MM.1S (cell line): ENCODE results near the gene NUBP2.

ENCODE experiments used
- DNase-seq: peaks from one replicate; pipeline ENCODE4 v3.0.0-alpha.2; 2015
- H2AFZ ChIP-seq: fragments of 300-600 bp; sonication (generic); 2 replicates; pipeline ENCODE4 v1.6.0; 2016; ENCODE audit warnings: antibody characterized with exemption, low read length
- H3F3A ChIP-seq: fragments of 300-600 bp; sonication (generic); 2 replicates; pipeline ENCODE4 v1.6.1; 2016; ENCODE audit warnings: mild to moderate bottlenecking, antibody characterized with exemption, low read length, moderate library complexity, mixed read lengths; ENCODE audit not compliant: insufficient read depth
- H3K27ac ChIP-seq: fragments of 300-600 bp; sonication (generic); 2 replicates; pipeline ENCODE4 v1.5.1; 2016; ENCODE audit warnings: mild to moderate bottlenecking, low read length
- H3K27me3 ChIP-seq: fragments of 300-600 bp; sonication (generic); replicated peaks from 2 replicates; pipeline ENCODE4 v1.6.0; 2016; ENCODE audit warnings: low read length; ENCODE audit not compliant: insufficient read depth
- H3K36me3 ChIP-seq: fragments of 300-600 bp; sonication (generic); replicated peaks from 2 replicates; pipeline ENCODE4 v1.6.1; 2016; ENCODE audit warnings: mild to moderate bottlenecking, low read length, mixed read lengths; ENCODE audit not compliant: insufficient read depth
- H3K4me1 ChIP-seq: fragments of 300-600 bp; sonication (generic); 2 replicates; pipeline ENCODE4 v1.6.1; 2016; ENCODE audit warnings: low read length, mixed read lengths
- H3K4me2 ChIP-seq: fragments of 300-600 bp; sonication (generic); 2 replicates; pipeline ENCODE4 v1.6.0; 2016; ENCODE audit warnings: low read depth, low read length
- H3K4me3 ChIP-seq: fragments of 300-600 bp; sonication (generic); 2 replicates; pipeline ENCODE4 v1.5.1; 2016; ENCODE audit warnings: low read length, mixed read lengths
- H3K79me2 ChIP-seq: fragments of 300-600 bp; sonication (generic); 2 replicates; pipeline ENCODE4 v1.6.1; 2016; ENCODE audit warnings: mixed run types, low read length, mixed read lengths
- H3K9ac ChIP-seq: fragments of 300-600 bp; sonication (generic); 2 replicates; pipeline ENCODE4 v1.6.1; 2016; ENCODE audit warnings: low read length, mixed read lengths
- H3K9me2 ChIP-seq: fragments of 300-600 bp; sonication (generic); replicated peaks from 2 replicates; pipeline ENCODE4 v1.6.1; 2016; ENCODE audit warnings: mild to moderate bottlenecking, low read length, mixed read lengths; ENCODE audit not compliant: insufficient read depth
- H3K9me3 ChIP-seq: fragments of 300-600 bp; sonication (generic); replicated peaks from 2 replicates; pipeline ENCODE4 v1.6.1; 2016; ENCODE audit warnings: mild to moderate bottlenecking, low read length, mixed read lengths; ENCODE audit not compliant: insufficient read depth
- H4K20me1 ChIP-seq: fragments of 300-600 bp; sonication (generic); 2 replicates; pipeline ENCODE4 v1.6.1; 2016; ENCODE audit warnings: mild to moderate bottlenecking, low read length, moderate library complexity, mixed read lengths; ENCODE audit not compliant: insufficient read depth
- EZH2 ChIP-seq: fragments of 300-600 bp; sonication (generic); optimal IDR thresholded peaks from 2 replicates; pipeline ENCODE3; 2017; ENCODE audit warnings: low read depth, mild to moderate bottlenecking, antibody characterized with exemption, low read length, mixed read lengths
- EZH2phosphoT487 ChIP-seq: fragments of 300-600 bp; sonication (generic); IDR thresholded peaks from 2 replicates; pipeline ENCODE4 v1.6.1; 2018; ENCODE audit warnings: antibody characterized with exemption, low read length
- TF ChIP-seq, protein P1 (sequence below): fragments of 300-600 bp; sonication (generic); IDR thresholded peaks from 2 replicates; pipeline ENCODE4 v1.5.1; 2016; ENCODE audit warnings: antibody characterized with exemption, low read length, mixed read lengths

Gene NUBP2

DNA sequence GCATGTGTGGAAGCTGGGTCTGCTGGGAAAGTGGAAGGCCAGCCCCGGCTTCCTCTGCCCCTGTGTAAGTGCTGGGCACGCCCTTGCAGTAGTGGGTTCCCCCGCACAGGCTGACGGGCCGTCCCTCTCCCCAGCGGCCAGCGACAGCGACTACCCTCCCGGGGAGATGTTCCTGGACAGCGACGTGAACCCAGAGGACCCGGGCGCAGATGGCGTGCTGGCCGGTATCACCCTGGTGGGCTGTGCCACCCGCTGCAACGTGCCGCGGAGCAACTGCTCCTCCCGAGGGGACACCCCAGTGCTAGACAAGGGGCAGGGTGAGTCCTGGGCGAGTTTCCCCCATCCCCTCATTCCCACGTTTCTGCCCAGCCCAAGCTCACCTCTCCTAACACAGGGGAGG is 16.9 kb upstream of the NUBP2 start:
- Histone ChIP-seq H3K9ac (no peak overlapping the region), H3K9me2 (no peaks in the 10 kb centered on the region), H2AFZ (no peak overlapping the region), H3K27me3 (no peaks in the 10 kb centered on the region), H3K4me3 (no peak overlapping the region), H3K79me2 (peaks cover 2% of the 10 kb centered on the region), H3F3A (no peaks in the 10 kb centered on the region), H3K36me3 (no peaks in the 10 kb centered on the region), H3K27ac (no peak overlapping the region), H3K4me1 (no peaks in the 10 kb centered on the region), H4K20me1 (no peaks in the 10 kb centered on the region), H3K4me2 (no peak overlapping the region), H3K9me3 (no peaks in the 10 kb centered on the region)
- TF ChIP-seq, protein P1, sequence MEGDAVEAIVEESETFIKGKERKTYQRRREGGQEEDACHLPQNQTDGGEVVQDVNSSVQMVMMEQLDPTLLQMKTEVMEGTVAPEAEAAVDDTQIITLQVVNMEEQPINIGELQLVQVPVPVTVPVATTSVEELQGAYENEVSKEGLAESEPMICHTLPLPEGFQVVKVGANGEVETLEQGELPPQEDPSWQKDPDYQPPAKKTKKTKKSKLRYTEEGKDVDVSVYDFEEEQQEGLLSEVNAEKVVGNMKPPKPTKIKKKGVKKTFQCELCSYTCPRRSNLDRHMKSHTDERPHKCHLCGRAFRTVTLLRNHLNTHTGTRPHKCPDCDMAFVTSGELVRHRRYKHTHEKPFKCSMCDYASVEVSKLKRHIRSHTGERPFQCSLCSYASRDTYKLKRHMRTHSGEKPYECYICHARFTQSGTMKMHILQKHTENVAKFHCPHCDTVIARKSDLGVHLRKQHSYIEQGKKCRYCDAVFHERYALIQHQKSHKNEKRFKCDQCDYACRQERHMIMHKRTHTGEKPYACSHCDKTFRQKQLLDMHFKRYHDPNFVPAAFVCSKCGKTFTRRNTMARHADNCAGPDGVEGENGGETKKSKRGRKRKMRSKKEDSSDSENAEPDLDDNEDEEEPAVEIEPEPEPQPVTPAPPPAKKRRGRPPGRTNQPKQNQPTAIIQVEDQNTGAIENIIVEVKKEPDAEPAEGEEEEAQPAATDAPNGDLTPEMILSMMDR: no peak
- TF ChIP-seq EZH2: no peak
- no peak for TF ChIP-seq EZH2phosphoT487
- no peak for DNase-seq

DNA sequence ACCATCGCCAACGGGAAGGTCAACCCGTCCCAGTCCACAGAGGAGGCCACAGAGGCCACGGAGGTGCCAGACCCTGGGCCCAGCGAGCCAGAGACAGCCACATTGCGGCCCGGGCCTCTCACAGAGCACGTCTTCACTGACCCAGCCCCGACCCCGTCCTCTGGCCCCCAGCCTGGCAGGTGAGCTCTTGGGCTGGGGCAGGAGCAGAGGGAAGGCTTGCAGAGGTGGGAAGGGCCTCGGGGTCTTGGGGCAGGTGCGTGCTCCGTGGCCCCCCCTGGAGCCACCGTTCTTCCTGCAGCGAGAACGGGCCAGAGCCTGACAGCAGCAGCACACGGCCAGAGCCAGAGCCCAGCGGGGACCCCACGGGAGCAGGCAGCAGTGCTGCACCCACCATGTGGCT is 16.5 kb upstream of the NUBP2 start:
- H3K9me2 ChIP-seq: no peaks in the 10 kb centered on the region
- no peaks in the 10 kb centered on the region for H3K27me3 ChIP-seq
- no peak overlapping the region for H3K4me2 ChIP-seq
- no peak overlapping the region for H3K4me3 ChIP-seq
- H3K9me3 ChIP-seq: no peaks in the 10 kb centered on the region
- H3K27ac ChIP-seq: no peak overlapping the region
- DNase-seq: no peak
- TF ChIP-seq EZH2phosphoT487: no peak
- no peak for TF ChIP-seq EZH2
- TF ChIP-seq, protein P1: no peak
- H3K9ac ChIP-seq: no peak overlapping the region
- H3F3A ChIP-seq: no peaks in the 10 kb centered on the region
- no peaks in the 10 kb centered on the region for H3K36me3 ChIP-seq
- peaks cover 4% of the 10 kb centered on the region for H3K79me2 ChIP-seq
- H4K20me1 ChIP-seq: no peaks in the 10 kb centered on the region
- H2AFZ ChIP-seq: no peak overlapping the region
- no peaks in the 10 kb centered on the region for H3K4me1 ChIP-seq

DNA sequence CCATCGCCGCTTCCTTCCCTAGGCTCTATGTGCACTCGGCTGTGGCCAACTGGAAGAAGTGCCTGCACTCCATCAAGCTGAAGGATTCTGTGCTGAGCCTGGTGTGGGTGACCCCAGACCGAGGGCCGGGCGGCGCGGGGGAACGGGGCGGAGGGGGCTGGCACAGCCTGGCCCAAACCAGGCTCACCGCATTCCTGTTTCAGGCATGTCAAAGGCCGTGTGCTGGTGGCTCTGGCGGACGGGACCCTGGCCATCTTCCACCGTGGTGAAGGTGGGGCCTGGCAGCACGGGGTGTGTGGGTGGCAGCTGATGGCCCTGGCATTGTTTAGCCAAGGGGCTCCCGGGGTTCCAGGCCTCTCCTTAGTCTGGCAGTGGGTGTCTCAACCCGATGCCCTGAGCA is 16.1 kb upstream of the NUBP2 start:
- Histone ChIP-seq H3K4me2 (no peak overlapping the region), H3K9me3 (no peaks in the 10 kb centered on the region), H3K9ac (no peak overlapping the region), H3K4me3 (no peak overlapping the region), H3K9me2 (no peaks in the 10 kb centered on the region), H2AFZ (no peak overlapping the region), H3K27me3 (no peaks in the 10 kb centered on the region), H3K4me1 (no peaks in the 10 kb centered on the region), H3K27ac (no peak overlapping the region), H3K36me3 (no peaks in the 10 kb centered on the region), H3K79me2 (peaks cover 6% of the 10 kb centered on the region), H3F3A (peaks cover under 1% of the 10 kb centered on the region), H4K20me1 (no peaks in the 10 kb centered on the region)
- TF ChIP-seq, protein P1: no peak
- no peak for TF ChIP-seq EZH2phosphoT487
- TF ChIP-seq EZH2: no peak
- DNase-seq: no peak
